ENCODE results near the gene HACE1.

The HACE1 gene

DNA sequence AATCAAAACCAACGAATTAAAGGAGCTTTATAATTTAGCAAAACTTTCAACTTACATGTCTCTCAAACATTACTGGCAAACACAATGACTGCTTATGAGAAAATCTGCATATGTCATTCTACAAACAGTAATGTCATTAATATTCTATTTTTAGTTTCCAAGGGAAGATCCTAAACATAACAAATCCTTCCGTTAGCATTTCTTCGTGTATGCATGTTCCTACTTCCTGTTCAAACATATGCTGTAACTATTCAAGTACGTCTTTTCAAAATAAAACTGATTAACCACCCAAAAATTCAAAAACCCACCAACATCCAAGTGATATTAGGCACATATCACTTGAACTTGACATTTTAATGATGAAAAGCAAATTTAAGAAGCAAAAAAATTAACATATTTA lies 131.3 kb downstream of the HACE1 start:
- no peak for FAIRE-seq

DNA sequence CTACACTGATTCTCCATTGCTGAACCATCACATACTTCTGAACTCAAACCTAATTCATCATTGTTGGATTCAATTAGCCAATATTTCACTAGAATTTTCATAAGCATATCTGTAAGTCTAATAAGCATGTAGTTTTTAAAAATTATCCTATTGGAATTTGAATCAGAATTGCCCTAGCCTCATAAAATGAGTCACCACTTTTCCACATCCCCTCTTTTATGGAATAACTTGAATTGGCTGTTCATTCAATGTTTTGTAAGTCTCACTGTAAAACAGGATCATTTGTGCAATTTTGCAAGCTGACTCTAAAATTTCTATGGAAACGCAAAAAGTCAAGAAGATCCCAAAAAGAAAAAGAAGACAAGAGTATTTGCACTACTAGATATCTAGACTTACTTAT lies 141.0 kb downstream of the HACE1 start:
- FAIRE-seq, result no peak

DNA sequence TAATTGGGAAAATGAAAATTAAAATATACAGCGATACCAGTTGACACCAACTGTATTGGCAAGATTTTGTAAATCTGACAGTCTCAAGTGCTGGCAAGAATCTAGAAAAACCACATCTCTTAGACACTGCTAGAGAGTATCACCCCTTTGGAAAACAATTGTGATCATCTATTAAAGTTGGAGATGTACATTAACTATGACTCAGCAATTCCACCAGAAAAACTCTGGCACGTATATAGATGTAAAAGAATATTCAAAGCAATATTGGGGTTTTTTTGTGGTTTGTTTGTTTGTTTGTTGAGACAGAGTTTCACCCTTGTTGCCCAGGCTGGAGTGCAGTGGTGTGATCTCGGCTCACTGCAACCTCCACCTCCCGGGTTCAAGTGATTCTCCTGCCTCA lies 142.9 kb downstream of the HACE1 start:
- FAIRE-seq, result no peak

DNA sequence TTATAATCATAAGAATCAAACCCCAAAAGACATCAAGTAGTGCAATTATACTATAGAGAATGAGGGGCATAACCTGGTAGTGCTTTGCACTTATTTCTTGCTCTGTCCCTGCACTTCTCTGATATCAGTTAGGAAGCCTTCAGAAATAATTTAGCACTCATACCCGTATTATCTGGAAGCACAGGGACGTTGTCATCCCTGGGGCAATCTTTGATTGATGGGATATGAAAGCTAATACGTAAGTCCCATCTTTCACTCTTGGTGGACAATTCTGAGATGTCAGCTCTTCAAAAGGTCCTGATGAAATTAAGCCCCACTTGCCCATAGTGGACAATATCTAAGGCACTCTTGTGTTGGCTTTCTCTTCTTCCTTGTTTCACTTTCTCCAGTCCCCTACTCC lies 144.9 kb downstream of the HACE1 start:
- no peak for FAIRE-seq

DNA sequence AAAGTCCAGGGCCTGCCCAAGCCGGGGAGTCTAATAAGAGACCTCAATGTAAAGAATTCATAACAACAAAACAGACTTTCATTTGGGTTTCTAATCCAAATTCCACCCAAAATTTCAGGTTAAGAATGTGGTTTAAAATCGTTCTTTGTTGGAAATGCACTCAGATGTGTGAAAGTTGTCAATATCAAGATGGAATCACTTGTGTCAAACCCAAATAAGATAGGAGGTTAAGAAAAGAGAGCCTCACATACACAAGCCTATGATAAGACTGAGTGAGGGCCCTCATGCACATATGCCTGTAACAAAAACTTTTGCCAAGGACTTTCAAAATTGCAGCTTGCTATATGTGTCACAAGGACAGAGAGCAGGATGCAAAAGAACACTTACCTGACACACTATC lies 145.7 kb downstream of the HACE1 start:
- FAIRE-seq, result no peak

DNA sequence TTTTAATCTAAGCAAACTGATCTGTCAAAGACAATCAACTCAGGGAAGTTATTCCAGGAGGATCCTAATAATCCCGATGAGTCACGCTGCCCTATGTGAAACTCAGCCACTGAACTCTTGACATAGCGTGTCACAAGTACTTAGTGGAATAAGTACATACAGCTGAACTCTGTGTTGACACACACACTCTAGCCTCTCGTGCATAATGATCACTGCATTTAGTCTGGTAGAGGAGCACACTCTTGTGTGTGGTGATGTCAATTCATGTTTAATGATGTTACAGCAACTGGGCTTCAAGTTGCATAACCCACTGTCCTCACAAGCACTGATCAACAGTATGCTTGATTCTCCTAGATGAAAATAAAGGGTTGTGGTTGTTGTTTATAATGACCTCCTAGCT lies 148.3 kb downstream of the HACE1 start:
- FAIRE-seq, result no peak

DNA sequence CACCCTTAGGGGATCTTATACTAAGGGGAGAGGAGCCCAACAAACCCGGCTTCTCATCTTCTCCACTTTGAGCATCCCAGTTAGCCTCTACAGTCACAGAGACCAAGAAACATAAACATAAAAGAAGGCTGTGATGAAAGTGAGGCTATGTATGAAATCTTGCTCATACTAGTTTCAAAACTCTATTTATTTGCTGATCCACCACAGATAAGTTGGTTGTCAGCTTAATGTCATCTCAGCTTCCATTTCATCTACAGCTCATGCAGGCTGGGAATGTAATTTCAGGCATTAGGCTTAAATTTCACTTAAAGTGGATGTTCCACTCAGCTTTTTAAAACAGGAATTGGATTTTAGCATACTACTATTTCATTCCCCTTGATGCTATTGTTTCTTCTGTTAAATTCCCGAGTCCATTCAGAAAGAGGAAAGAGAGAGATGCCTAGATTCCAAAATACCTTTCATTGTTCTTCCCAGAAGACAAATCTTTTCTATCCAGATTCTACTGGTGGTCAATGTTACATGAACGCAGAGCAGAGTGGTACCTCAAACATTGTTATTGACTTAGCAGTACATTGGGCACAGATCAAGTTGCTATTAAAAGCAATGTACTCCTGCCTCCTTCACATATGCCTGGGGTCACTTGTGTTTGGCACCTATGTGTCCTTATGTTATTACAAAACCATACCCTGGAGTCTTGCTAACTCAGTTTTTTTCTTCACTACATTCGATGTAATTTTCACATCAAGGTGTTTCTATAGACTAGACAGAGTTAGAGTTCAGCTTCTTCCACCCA lies 149.0 kb downstream of the HACE1 start:
- FAIRE-seq, result no peak

DNA sequence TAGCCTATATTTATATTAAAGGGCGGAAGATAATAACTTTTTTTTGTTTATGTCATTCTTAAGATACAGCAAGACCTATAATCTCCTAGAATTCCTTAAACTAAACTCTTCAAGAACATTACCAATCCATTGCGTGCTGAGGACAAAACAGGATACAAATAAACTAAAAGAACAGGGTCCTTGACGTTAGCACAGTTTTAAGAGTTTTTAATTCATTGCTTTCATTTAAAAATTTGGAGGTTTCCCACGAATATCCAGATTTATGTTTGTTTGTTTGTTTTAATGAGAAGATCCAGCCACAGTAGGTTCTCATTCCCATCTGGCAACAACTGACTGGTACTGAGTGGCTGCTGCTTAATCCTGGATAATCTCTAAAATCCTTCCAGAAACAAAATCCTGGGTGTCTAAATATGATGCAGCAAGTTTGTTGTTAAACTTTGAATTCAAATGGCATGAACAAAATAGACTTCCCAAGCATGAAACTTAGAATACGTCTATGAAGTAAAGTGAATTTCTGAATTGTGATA lies 153.7 kb downstream of the HACE1 start:
- no peak for FAIRE-seq

DNA sequence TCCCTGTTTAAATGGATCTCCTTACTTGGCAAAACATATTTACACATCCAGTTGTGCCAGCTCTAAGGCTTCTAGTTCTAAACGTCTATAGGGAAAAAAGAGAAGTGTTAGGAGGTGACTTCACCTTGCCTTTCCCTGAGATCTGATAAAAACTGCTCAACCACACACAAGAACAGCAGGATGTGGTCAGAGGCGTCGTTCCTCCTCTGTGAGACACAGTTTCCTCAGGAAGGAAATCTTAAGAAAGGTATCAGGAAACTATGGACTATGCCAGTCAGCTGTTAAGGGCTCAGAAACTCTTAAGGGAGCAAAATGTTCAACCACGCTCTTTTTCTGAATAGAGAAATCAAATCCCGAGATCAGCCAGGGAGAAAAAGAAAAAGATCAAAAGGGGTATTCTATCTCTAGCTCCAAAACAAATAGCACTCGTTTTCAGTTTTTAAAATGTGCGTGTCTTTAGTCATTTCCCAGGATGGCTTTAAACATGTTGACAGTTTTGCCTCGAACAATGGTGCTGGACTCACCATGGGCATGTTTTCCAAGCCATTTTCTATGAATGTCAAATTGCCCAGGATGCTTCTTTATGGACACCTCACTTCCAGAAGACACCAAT lies 154.5 kb downstream of the HACE1 start:
- FAIRE-seq, result no peak

DNA sequence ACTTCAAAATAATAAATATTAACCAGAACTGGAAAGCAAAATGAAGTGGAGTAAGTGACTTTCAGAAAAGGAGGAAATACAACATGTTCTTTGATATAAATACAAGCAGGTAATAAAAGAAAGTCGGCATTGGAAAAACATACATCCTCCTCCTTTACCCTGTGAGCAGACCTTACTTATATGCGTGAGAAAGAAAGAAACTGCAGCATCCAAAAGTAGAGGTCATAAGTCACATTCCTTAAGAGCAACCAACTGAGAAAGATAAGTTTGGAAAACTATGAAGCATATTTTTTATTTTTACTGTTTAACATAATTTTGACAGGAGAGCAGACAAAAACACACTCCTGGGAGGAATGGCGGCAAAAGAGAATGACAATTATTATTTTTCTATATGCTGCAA lies 155.5 kb downstream of the HACE1 start:
- FAIRE-seq, result no peak

DNA sequence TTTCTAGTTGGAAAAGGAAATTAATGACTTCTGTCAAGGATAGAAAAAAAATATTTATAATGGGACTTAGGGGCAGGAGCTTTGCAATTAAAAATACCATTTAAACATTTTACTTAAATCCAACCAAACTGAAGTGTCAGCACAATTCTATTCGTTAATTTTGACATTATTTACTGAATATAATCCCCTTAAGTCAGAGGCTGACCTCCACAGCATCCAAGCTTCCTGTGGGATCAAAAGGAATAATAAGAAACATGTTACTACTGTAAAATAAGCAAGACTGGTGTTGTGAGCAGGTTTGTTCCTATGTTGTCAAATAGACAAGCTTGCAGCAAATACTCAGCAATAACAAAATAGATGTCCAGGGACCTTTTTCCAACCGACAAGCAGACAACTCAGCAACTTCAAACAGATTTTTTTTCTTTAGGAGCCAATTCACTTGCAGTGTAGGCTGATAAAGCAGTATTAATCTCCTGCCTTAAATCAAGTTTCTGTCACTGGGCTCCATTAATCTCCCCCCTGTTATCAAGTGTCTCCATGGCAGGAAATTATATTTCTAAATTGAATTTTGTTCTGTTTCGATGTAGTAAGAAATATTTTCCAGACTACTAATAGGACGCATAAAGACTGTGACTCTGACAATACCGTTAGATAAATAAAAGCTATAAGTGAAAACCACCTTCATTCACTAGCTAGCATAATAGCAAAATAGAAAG lies 157.4 kb downstream of the HACE1 start:
- FAIRE-seq, result no peak

DNA sequence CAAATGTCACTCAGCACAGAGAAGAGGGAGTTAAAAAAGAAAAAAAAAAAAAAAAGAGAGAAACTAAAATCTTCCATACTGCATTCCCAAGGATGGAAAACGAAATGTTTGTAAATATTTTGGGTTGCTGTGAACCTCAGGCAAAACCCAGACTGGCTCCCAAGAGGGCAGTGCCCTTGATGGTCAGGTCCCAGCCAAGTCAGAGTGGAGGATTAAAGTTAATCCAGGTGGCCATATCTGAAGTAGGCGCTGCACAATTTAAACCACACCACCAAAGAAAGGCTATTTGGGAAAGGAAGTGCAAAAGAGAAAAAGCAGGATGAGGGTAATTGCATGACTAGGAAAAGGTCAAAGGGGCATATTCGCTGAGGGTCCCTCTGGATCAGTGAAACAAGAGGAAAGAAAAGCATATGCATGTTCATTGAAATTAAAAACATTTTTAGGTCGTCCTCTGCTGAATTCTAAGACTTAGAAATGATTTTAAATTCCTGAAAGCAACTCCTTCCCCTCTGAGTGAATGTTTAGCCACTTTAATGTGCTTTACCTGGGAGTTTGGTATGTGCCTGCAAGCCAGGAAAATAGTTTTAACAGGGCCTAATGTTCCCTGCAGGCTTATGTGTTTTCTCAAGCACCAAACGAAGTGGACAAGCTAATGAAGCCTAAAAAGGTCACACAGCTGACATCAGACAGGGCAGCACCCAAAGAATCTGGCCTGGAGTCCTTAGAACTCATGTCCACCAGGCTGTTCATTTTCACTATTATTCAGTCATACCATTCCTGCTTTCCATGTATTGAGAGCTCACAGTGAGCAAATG lies 159.1 kb downstream of the HACE1 start:
- no peak for FAIRE-seq

DNA sequence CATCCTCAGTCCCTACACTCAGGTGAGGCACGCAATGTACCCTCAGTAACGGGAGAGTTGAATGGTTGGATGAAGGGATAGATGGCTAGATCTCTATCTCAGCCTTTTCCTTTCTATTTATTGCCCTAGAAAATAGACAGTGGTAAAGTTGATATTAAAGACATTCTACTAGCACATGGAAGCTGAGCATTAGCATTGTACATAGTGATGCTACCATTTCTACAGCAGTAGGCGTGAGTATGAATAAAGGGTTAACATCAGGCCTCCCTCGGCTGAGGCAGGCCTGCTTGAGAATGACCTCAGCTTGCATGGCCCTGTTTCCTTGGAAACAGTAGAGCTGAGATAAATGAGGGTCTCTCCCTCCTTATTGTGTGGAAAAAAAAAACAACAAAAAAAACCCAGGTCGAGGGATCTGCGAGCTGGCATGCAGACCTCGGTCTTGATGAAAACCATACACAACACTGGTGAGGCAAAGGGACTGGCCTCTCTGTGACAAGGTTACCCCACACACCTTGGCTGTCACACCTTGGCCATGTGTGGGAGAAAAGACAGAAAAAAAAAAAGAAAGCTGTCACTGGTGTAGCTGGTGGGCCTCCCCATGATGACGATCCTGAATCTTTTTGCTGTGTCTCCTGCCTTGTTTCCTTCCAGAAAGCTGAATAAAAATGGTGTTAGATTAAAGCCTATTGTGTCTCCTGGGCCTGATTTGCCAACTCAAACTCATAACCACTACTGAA lies 160.0 kb downstream of the HACE1 start:
- no peak for FAIRE-seq

DNA sequence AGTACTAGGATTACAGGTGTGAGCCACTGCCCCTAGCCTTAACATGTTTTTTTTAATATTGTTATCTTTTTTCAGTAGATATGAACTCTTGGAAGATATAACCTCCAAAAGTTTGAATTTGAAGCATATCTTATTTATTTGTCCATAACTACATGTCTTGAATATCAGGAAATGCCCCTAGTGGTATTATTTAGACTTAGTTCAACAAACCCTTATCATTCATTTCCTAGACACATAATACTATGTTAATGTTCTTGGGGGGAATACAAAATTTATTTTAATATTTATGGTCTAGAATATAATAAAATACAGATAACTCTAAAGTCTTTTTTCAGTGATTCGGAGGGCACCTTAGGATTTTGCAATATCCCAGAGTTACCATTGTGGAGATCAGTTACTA lies 160.7 kb downstream of the HACE1 start:
- FAIRE-seq, result no peak

DNA sequence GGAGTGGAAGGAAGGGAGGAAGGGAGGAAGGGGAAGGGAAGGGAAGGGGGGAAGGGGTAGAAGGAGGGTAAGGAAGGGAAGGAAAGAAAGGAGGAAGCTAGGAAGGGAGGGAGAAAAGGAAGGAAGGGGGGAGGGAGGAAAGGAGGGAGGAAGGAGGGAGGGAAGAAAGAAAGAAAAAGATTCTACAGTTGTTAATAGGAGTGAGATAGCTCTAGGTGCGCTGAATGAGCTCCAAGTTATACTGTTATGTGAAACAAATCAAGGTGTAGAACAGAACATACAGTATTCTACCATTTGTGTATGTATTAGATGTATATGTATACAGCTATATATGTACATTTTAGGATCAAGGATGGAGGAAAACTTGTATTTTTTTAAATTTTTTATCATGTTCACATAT lies 167.7 kb downstream of the HACE1 start:
- FAIRE-seq, result no peak

DNA sequence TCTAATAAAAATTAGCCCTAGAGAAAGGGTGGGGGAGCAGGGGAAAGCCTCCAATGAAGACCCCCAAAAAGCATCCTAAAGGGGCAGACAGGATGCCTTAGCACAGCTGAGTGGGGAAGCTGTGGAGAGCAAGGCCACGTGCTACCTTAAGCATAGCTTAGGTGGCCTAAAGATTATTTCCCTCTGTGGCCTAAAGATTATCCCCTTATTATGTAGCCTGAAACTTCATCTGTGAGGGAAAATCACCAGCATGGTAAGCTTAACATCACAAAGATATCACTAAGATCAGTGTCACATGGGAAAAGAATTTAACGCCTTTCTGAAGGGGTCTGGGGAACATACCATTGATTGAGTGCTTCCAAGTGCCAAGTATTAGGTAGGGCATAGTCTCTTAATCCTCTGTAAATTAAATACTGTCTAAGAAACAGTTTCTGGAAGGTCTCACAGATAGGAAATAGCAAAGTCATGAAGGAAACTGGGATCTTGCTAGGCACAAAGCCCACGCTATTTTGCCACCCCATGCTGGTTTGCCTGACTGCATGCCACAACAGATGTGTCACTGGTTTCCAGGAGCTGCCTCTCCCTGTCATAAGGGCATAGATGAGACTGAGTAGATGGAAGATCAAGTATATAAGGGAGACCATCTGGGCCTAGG lies 170.0 kb downstream of the HACE1 start:
- FAIRE-seq, result no peak

DNA sequence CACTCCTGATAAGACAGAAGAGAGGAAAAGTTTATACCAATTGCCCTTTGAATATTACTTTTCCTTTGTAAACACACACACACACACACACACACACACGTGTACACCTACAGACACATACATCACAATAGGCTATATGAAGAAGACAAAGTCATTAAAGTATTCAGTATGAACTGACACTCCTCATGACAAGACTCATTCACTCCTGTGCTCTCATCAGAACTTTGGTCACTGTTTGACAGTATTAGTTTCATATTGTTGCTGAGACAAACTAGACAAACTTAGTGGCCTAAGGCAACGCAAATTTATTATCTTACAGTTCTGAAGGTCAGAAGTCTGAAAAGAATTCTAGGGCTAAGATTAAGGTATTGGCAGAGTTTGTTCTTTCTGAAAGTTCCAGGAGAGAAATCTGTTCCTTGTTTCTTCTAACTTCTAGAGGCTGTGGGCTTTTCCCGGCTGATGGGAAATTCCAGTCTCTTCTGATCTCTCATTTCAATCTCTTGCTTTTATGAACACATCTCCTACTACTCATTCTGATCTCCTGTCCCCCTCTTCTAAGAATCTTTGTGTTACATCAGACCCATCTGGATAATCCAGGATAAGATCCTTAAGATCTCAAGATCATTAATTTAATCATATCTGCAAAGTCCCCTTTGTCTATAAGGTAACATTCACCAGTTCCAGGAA lies 171.3 kb downstream of the HACE1 start:
- no peak for FAIRE-seq

DNA sequence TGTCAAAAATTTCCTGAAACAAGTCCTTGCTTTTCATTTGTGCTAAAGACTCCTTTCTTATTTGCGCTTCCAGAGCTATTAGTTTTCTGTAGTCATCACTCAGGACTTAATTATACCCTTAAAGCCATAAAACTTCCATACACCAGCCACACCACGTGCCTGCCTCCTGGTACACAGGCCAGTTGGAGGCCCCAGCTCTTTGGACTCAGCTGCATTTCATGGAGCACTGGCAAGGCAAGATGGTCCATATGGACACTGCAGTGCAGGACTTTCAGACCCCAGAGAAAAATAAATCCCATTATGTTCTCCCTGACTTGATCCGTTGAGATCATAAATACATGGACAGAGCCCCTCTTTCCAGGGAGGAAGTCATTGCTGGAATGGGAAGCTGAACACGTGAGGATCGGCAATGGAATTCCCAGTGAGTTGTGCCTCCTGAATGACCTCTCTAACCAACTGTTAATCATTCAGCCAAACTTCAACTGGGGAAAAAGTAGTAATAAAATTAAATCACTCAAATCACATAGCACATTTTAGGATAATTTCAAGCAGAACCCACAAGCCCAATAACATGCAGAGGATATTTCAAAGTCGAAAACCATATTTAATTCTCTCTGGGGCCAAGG lies 173.1 kb downstream of the HACE1 start:
- no peak for FAIRE-seq

DNA sequence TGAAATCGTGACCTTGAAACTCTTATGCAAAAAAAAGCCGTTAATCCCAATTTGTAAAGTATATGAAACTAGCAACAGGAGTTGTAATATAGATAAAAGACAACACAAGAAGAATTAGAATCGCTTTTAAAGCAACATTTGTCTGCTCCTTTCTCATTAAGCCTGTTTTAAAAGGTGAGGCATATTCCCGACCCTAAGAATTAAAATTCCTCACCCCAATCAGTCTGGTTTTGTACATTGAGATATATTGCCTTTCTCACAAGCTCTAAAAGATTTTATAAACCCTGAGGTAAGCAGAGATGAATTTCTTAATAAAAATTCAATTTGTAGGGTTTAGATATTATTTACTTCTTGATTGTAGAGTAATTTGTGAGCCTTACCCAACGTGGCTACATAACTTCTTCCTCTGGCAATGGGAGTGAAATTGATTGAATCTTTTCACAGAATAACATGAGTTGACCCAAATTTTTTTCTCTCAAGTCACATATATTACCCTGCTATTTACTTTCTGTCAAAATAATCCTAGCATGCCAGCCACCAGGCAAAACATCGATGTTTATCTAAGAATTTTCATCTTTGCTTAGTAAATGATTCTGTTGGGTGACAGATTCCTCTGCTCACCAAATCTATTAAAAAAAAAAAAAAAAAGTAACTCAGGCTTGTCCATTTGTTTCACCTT lies 173.7 kb downstream of the HACE1 start:
- FAIRE-seq, result no peak

DNA sequence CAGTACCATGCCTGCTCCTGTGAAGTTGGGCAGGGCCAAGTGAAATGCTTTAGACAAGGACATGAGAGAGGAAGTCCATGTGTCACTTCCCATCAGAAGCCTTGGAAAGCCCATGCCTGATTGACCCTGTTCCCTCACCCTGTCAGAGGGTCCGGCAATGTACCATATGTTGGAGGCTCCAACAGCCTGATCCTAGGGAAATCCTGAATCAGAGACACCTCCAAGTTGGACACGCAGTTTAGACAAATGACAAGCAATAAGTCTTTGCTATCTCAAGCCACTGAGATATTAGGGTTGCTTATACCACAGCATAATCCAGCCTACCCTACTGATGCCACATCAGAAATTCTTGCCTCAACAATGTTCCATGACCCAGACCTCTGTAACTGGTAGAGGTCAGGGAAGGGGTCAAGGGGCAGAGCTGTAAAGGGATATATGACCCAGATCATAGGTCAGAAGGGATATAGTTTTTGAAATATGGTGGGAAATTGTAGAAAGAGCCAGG lies 174.8 kb downstream of the HACE1 start:
- no peak for FAIRE-seq

All from colon (tissue), 2 donors.